GM12801 (cell line): ENCODE data around the gene MEIKIN.

Experiments
- CTCF ChIP-seq: IDR thresholded peaks from one replicate; pipeline ENCODE4 v1.5.1; 2011; ENCODE audit warnings: control low read depth; ENCODE audit not compliant: insufficient read length; ENCODE audit errors: extremely low read depth

The MEIKIN gene

GRCh38 chr5:131932235-131932634 lies 13.2 kb downstream of the MEIKIN start:
- no peak for TF ChIP-seq CTCF

GRCh38 chr5:131928957-131929356 lies 16.5 kb downstream of the MEIKIN start:
- TF ChIP-seq CTCF, result no peak

- no peak for TF ChIP-seq CTCF
Measured at GRCh38 chr5:131926168-131926567, 19.3 kb downstream of the MEIKIN start.

GRCh38 chr5:131916481-131916880 lies 29.0 kb downstream of the MEIKIN start:
- TF ChIP-seq CTCF, result no peak

GRCh38 chr5:131914472-131914871 lies 31.0 kb downstream of the MEIKIN start:
- no peak for TF ChIP-seq CTCF

GRCh38 chr5:131913603-131914002 lies 31.9 kb downstream of the MEIKIN start:
- no peak for TF ChIP-seq CTCF

- no peak for TF ChIP-seq CTCF
Measured at GRCh38 chr5:131906668-131907067, 38.8 kb downstream of the MEIKIN start.

- TF ChIP-seq CTCF, result no peak
Measured at GRCh38 chr5:131899686-131900085, 45.8 kb downstream of the MEIKIN start.
